HepG2 (cell line): ENCODE data around the gene SLC2A11. TPM values are rescaled to one million over a fixed set of nuclear protein-coding genes. Genes with fewer than 3 reads are reported as not detected.

ENCODE experiments used
- HOXA3 ChIP-seq: sonication (generic); formaldehyde crosslinking; IDR thresholded peaks from 2 replicates; pipeline ENCODE4 v1.5.0; 2020; ENCODE audit warnings: missing genetic modification reagents
- POLR2A ChIP-seq, 2 experiments: IDR thresholded peaks; 2 replicates each; pipeline ENCODE4 v1.6.1; 2011; ENCODE audit warnings: low read depth in 2 of 2, low read length in 2 of 2, mild to moderate bottlenecking in 1 of 2, moderate library complexity in 1 of 2; ENCODE audit not compliant: insufficient read depth in 1 of 2
- ZKSCAN5 ChIP-seq: sonication (generic); formaldehyde crosslinking; IDR thresholded peaks from 2 replicates; pipeline ENCODE4 v1.5.1; 2020; ENCODE audit warnings: mild to moderate bottlenecking, missing genetic modification reagents
- ZNF652 ChIP-seq: IDR thresholded peaks from 2 replicates; pipeline ENCODE4 v1.6.1; 2016; ENCODE audit warnings: low read depth, borderline replicate concordance
- polyA plus RNA-seq, 8 experiments: library from polyadenylated mRNA; depleted of rRNA in 3 of 8; stranded (reverse) in 7 of 8; unstranded in 1 of 8; fragments of >200 nt; fragmentation: Illumina TruSeq in 4 of 8; extraction: Trizol in 4 of 8; gene quantifications; 2 replicates each; pipeline versions ENCODE4 v1.2.1 to v1.2.3, GENCODE V29; 2011 to 2016; ENCODE audit warnings: low read depth in 4 of 8, missing spikeins in 1 of 8, mixed read lengths in 1 of 8; ENCODE audit not compliant: insufficient read depth in 1 of 8
- total RNA-seq, 5 experiments: library from RNA; depleted of rRNA; stranded (reverse); fragments of >200 nt; fragmentation: Illumina TruSeq; extraction: Trizol; gene quantifications; 2 replicates each; pipeline ENCODE4 v1.2.3, GENCODE V29; 2016; ENCODE audit warnings: low read depth in 1 of 5
- TF ChIP-seq, protein P1 (sequence below): sonication (generic); formaldehyde crosslinking; IDR thresholded peaks from 2 replicates; pipeline ENCODE4 v1.4.0; 2020; ENCODE audit warnings: missing genetic modification reagents
- TF ChIP-seq, protein P2 (sequence below): sonication (generic); formaldehyde crosslinking; IDR thresholded peaks from 2 replicates; pipeline ENCODE4 v1.9.0; 2022; ENCODE audit warnings: missing genetic modification reagents, mild to moderate bottlenecking, borderline replicate concordance
- TF ChIP-seq, protein P3 (sequence below): sonication (generic); formaldehyde crosslinking; IDR thresholded peaks from 2 replicates; pipeline ENCODE4 v1.4.0; 2020; ENCODE audit warnings: mild to moderate bottlenecking, missing genetic modification reagents
- TF ChIP-seq, protein P4 (sequence below): sonication (generic); formaldehyde crosslinking; conservative IDR thresholded peaks from 2 replicates; pipeline ENCODE4 v1.4.0; 2020; ENCODE audit warnings: missing genetic modification reagents
- TF ChIP-seq, protein P5 (sequence below): IDR thresholded peaks from 2 replicates; pipeline ENCODE4 v1.6.1; 2012; ENCODE audit warnings: inconsistent platforms
- TF ChIP-seq, protein P6 (sequence below): sonication (generic); formaldehyde crosslinking; IDR thresholded peaks from 2 replicates; pipeline ENCODE4 v1.5.1; 2020; ENCODE audit warnings: missing genetic modification reagents, mild to moderate bottlenecking, borderline replicate concordance

Gene SLC2A11
- total and polyA plus RNA-seq, 2 of the 13 experiments (the other 11 are each of a cell fraction or from before 2014, with no cell fraction given): 15.2 to 15.4 TPM

DNA sequence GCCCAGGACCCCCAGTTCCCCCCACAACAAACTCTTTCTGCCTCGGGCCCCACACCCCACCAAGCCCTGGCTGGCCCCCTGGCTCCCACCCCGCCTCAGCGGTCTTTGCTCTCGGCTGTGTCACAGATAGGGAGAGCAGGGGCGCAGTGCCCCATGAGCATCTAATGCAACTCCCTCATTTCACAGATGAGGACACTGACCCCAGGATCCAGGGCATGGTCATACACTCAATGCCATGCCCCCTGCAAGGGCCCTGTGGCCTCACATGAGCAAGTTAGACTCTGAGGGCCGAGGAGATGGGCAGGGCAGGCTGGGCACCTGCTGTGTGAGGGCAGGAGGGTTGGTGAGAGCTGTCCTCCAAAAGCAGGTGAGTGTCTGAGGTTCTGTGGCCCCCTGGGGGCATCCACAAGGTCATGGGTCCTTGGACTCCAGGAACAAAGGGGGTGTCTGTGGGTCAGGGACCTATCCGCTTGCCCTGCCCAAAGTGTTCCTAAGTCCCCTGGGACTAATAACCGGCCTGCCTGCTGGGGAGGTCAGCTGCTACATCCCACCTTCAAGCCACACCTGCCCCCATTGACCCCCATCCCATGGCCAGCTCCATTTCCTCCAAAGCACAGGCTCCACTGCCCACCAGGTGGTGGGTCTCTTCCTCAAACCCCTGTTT lies 39.0 kb downstream of the SLC2A11 start (continued):
- TF ChIP-seq, protein P1, sequence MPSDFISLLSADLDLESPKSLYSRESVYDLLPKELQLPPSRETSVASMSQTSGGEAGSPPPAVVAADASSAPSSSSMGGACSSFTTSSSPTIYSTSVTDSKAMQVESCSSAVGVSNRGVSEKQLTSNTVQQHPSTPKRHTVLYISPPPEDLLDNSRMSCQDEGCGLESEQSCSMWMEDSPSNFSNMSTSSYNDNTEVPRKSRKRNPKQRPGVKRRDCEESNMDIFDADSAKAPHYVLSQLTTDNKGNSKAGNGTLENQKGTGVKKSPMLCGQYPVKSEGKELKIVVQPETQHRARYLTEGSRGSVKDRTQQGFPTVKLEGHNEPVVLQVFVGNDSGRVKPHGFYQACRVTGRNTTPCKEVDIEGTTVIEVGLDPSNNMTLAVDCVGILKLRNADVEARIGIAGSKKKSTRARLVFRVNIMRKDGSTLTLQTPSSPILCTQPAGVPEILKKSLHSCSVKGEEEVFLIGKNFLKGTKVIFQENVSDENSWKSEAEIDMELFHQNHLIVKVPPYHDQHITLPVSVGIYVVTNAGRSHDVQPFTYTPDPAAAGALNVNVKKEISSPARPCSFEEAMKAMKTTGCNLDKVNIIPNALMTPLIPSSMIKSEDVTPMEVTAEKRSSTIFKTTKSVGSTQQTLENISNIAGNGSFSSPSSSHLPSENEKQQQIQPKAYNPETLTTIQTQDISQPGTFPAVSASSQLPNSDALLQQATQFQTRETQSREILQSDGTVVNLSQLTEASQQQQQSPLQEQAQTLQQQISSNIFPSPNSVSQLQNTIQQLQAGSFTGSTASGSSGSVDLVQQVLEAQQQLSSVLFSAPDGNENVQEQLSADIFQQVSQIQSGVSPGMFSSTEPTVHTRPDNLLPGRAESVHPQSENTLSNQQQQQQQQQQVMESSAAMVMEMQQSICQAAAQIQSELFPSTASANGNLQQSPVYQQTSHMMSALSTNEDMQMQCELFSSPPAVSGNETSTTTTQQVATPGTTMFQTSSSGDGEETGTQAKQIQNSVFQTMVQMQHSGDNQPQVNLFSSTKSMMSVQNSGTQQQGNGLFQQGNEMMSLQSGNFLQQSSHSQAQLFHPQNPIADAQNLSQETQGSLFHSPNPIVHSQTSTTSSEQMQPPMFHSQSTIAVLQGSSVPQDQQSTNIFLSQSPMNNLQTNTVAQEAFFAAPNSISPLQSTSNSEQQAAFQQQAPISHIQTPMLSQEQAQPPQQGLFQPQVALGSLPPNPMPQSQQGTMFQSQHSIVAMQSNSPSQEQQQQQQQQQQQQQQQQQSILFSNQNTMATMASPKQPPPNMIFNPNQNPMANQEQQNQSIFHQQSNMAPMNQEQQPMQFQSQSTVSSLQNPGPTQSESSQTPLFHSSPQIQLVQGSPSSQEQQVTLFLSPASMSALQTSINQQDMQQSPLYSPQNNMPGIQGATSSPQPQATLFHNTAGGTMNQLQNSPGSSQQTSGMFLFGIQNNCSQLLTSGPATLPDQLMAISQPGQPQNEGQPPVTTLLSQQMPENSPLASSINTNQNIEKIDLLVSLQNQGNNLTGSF (CRISPR knock-in tag): no peak
- TF ChIP-seq, protein P2, sequence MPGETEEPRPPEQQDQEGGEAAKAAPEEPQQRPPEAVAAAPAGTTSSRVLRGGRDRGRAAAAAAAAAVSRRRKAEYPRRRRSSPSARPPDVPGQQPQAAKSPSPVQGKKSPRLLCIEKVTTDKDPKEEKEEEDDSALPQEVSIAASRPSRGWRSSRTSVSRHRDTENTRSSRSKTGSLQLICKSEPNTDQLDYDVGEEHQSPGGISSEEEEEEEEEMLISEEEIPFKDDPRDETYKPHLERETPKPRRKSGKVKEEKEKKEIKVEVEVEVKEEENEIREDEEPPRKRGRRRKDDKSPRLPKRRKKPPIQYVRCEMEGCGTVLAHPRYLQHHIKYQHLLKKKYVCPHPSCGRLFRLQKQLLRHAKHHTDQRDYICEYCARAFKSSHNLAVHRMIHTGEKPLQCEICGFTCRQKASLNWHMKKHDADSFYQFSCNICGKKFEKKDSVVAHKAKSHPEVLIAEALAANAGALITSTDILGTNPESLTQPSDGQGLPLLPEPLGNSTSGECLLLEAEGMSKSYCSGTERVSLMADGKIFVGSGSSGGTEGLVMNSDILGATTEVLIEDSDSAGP (CRISPR knock-in tag): no peak; the same call in 1 of the 2 replicates
- TF ChIP-seq ZNF652 (CRISPR knock-in tag): no peak
- TF ChIP-seq, protein P3, sequence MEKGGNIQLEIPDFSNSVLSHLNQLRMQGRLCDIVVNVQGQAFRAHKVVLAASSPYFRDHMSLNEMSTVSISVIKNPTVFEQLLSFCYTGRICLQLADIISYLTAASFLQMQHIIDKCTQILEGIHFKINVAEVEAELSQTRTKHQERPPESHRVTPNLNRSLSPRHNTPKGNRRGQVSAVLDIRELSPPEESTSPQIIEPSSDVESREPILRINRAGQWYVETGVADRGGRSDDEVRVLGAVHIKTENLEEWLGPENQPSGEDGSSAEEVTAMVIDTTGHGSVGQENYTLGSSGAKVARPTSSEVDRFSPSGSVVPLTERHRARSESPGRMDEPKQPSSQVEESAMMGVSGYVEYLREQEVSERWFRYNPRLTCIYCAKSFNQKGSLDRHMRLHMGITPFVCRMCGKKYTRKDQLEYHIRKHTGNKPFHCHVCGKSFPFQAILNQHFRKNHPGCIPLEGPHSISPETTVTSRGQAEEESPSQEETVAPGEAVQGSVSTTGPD (CRISPR knock-in tag): no peak
- TF ChIP-seq POLR2A (IDR thresholded peaks at IDR 0.05; ENCODE audit: insufficient read depth in 1 of 2, low read depth in 2 of 2, low read length in 2 of 2): peak; percentile 35 to 64; a peak in 2 of 4 replicates
- TF ChIP-seq ZKSCAN5: no peak
- TF ChIP-seq, protein P4, sequence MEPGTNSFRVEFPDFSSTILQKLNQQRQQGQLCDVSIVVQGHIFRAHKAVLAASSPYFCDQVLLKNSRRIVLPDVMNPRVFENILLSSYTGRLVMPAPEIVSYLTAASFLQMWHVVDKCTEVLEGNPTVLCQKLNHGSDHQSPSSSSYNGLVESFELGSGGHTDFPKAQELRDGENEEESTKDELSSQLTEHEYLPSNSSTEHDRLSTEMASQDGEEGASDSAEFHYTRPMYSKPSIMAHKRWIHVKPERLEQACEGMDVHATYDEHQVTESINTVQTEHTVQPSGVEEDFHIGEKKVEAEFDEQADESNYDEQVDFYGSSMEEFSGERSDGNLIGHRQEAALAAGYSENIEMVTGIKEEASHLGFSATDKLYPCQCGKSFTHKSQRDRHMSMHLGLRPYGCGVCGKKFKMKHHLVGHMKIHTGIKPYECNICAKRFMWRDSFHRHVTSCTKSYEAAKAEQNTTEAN (CRISPR knock-in tag): no peak
- TF ChIP-seq, protein P5, sequence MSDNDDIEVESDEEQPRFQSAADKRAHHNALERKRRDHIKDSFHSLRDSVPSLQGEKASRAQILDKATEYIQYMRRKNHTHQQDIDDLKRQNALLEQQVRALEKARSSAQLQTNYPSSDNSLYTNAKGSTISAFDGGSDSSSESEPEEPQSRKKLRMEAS: no peak
- TF ChIP-seq HOXA3: peak; percentile 31; the same call in 1 of the 2 replicates
- TF ChIP-seq, protein P6, sequence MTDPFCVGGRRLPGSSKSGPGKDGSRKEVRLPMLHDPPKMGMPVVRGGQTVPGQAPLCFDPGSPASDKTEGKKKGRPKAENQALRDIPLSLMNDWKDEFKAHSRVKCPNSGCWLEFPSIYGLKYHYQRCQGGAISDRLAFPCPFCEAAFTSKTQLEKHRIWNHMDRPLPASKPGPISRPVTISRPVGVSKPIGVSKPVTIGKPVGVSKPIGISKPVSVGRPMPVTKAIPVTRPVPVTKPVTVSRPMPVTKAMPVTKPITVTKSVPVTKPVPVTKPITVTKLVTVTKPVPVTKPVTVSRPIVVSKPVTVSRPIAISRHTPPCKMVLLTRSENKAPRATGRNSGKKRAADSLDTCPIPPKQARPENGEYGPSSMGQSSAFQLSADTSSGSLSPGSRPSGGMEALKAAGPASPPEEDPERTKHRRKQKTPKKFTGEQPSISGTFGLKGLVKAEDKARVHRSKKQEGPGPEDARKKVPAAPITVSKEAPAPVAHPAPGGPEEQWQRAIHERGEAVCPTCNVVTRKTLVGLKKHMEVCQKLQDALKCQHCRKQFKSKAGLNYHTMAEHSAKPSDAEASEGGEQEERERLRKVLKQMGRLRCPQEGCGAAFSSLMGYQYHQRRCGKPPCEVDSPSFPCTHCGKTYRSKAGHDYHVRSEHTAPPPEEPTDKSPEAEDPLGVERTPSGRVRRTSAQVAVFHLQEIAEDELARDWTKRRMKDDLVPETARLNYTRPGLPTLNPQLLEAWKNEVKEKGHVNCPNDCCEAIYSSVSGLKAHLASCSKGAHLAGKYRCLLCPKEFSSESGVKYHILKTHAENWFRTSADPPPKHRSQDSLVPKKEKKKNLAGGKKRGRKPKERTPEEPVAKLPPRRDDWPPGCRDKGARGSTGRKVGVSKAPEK (CRISPR knock-in tag): no peak
